ENCODE measurements around the gene PSMC5. TPM values are rescaled to one million over a fixed set of nuclear protein-coding genes. Genes with fewer than 3 reads are reported as not detected.

Gene PSMC5
- total RNA-seq, 1 experiment from 2014 or later, result 34.9 TPM

Other genes starting within 250 kb of the PSMC5 start
- 20.0 and 22.2 TPM in 2 replicates for gene TACO1, start 226.5 kb upstream of the PSMC5 start, total RNA-seq (2014; rRNA removed; shearing (Covaris generic))
- gene MAP3K3, start 205.0 kb upstream of the PSMC5 start, total RNA-seq (2014; rRNA removed; shearing (Covaris generic)), result 37.6 and 38.2 TPM in 2 replicates
- gene LIMD2, start 127.3 kb upstream of the PSMC5 start, total RNA-seq (2014; rRNA removed; shearing (Covaris generic)), result 116 and 190 TPM in 2 replicates
- gene STRADA, start 85.6 kb upstream of the PSMC5 start, total RNA-seq (2014; rRNA removed; shearing (Covaris generic)), result 28.5 and 33.4 TPM in 2 replicates
- 30.6 and 36.4 TPM in 2 replicates for gene CCDC47, start 53.8 kb upstream of the PSMC5 start, total RNA-seq (2014; rRNA removed; shearing (Covaris generic))
- 34.5 and 41.8 TPM in 2 replicates for gene DDX42, start 53.3 kb upstream of the PSMC5 start, total RNA-seq (2014; rRNA removed; shearing (Covaris generic))
- gene FTSJ3, start 232 bp downstream of the PSMC5 start, total RNA-seq (2014; rRNA removed; shearing (Covaris generic)), result 30.0 and 54.1 TPM in 2 replicates
- 141 and 144 TPM in 2 replicates for gene SMARCD2, start 15.3 kb downstream of the PSMC5 start, total RNA-seq (2014; rRNA removed; shearing (Covaris generic))
- gene CSH2, start 46.2 kb downstream of the PSMC5 start, total RNA-seq (2014; rRNA removed; shearing (Covaris generic)), result not detected in 2 replicates
- not detected in 2 replicates for gene GH2, start 54.5 kb downstream of the PSMC5 start, total RNA-seq (2014; rRNA removed; shearing (Covaris generic))
- 0.30 TPM in 1 of 2 replicates, not detected in the other for gene CSH1, start 69.1 kb downstream of the PSMC5 start, total RNA-seq (2014; rRNA removed; shearing (Covaris generic))
- gene CSHL1, start 83.8 kb downstream of the PSMC5 start, total RNA-seq (2014; rRNA removed; shearing (Covaris generic)), result not detected in 2 replicates
- not detected in 2 replicates for gene GH1, start 91.4 kb downstream of the PSMC5 start, total RNA-seq (2014; rRNA removed; shearing (Covaris generic))
- 2.4 and 2.6 TPM in 2 replicates for gene CD79B, start 104.9 kb downstream of the PSMC5 start, total RNA-seq (2014; rRNA removed; shearing (Covaris generic))
- gene SCN4A, start 145.5 kb downstream of the PSMC5 start, total RNA-seq (2014; rRNA removed; shearing (Covaris generic)), result 4.8 and 6.8 TPM in 2 replicates
- 0.52 and 0.63 TPM in 2 replicates for gene PRR29, start 170.9 kb downstream of the PSMC5 start, total RNA-seq (2014; rRNA removed; shearing (Covaris generic))
- 0.11 and 0.59 TPM in 2 replicates for gene ICAM2, start 193.2 kb downstream of the PSMC5 start, total RNA-seq (2014; rRNA removed; shearing (Covaris generic))

Measured in H7 (cell line).